OCI-LY7 (cell line): Measurements from ENCODE around the gene ANKRD13D.
A peak's percentile ranks its signal among the peaks of the same experiment; 100 is the strongest.

Source experiments
- CTCF ChIP-seq: fragments of 200-600 bp; sonication (generic); conservative IDR thresholded peaks from 2 replicates; pipeline ENCODE4 v1.5.1; 2014; ENCODE audit warnings: mild to moderate bottlenecking, antibody characterized with exemption, low read length, moderate library complexity, mixed read lengths
- EZH2phosphoT487 ChIP-seq: fragments of 200-600 bp; sonication (generic); IDR thresholded peaks from 2 replicates; pipeline ENCODE4 v1.6.1; 2018; ENCODE audit warnings: low read depth, borderline replicate concordance, mild to moderate bottlenecking, mixed run types, antibody characterized with exemption, low read length, moderate library complexity, mixed read lengths

GRCh38 chr11:67276781-67277230 is 12.3 kb upstream of the ANKRD13D start:
- TF ChIP-seq EZH2phosphoT487 (no peak), CTCF (peak; percentile 60)
